ENCODE results near the gene FAM89A. TPM values are rescaled to one million over a fixed set of nuclear protein-coding genes. Genes with fewer than 3 reads are reported as not detected.

FAM89A gene
- total and polyA plus RNA-seq, 2 donors (not counting 1 experiment from before 2014, with no cell fraction given) = 6.8 to 12.0 TPM

DNA sequence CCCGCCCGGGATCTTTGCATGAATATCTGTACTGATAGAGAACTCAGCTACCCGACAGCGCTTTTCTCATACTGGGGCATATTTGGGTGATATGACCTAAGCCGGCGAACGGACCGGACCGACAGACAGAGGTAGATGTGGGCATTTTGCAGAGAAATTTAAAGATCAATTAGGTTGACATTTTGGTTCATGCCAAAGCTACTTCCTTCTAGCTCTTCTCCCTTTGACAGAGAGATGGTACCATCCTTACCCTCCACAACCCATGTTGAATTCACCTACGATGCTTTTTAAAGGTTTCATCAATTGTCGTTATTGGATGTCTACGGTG is 60.7 kb downstream of the FAM89A start:
- Histone ChIP-seq H3K79me2 (ENCODE audit: control insufficient read depth, insufficient read depth, low read length) (peaks cover 14% of the 10 kb centered on the region), H2AFZ (ENCODE audit: low read length) (peak overlapping the region; percentile 88), H3K9me3 (ENCODE audit: control insufficient read depth, insufficient read depth, low read depth, low read length) (no peaks in the 10 kb centered on the region), H3K9ac (ENCODE audit: insufficient read depth, low read length) (peak overlapping the region; percentile 44), H3K4me2 (ENCODE audit: extremely low read depth, insufficient read depth, low read length) (peak overlapping the region; percentile 57), H3K36me3 (ENCODE audit: control insufficient read depth, insufficient read depth, low read length) (peaks cover 2% of the 10 kb centered on the region), H3K4me1 (ENCODE audit: control insufficient read depth, extremely low read depth, insufficient read depth, low read length) (no peaks in the 10 kb centered on the region), H4K20me1 (ENCODE audit: control insufficient read depth, extremely low read depth, insufficient read depth, low read length) (no peaks in the 10 kb centered on the region), H3K27ac (ENCODE audit: insufficient read depth, low read length) (peak overlapping the region; percentile 42), H3K27me3 (ENCODE audit: control insufficient read depth, insufficient read depth, low read length) (no peaks in the 10 kb centered on the region), H3K4me3 (replicated peaks in 1 of 4; ENCODE audit: control extremely low read depth in 1 of 4, insufficient read depth in 1 of 4, low read depth in 3 of 4, low read length in 4 of 4) (peak overlapping the region; percentile 61 to 93 (median 77))
- TF ChIP-seq EZH2 (IDR thresholded peaks at IDR 0.05; ENCODE audit: low read length, missing control alignments) = no peak
- TF ChIP-seq, protein P1, sequence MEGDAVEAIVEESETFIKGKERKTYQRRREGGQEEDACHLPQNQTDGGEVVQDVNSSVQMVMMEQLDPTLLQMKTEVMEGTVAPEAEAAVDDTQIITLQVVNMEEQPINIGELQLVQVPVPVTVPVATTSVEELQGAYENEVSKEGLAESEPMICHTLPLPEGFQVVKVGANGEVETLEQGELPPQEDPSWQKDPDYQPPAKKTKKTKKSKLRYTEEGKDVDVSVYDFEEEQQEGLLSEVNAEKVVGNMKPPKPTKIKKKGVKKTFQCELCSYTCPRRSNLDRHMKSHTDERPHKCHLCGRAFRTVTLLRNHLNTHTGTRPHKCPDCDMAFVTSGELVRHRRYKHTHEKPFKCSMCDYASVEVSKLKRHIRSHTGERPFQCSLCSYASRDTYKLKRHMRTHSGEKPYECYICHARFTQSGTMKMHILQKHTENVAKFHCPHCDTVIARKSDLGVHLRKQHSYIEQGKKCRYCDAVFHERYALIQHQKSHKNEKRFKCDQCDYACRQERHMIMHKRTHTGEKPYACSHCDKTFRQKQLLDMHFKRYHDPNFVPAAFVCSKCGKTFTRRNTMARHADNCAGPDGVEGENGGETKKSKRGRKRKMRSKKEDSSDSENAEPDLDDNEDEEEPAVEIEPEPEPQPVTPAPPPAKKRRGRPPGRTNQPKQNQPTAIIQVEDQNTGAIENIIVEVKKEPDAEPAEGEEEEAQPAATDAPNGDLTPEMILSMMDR (conservative IDR thresholded peaks at IDR 0.05 in 1 of 2, IDR thresholded peaks at IDR 0.05 in 1 of 2; ENCODE audit: low read depth in 1 of 2, low read length in 2 of 2) = no peak
- no peak for DNase-seq (ENCODE audit: low read depth in 2 of 2)

- peak within 1 kb of the TSS; percentile 88 for H2AFZ ChIP-seq (ENCODE audit: low read length)
- peak within 1 kb of the TSS; percentile 51 for H3K9ac ChIP-seq (ENCODE audit: insufficient read depth, low read length)
- H3K36me3 ChIP-seq (ENCODE audit: control insufficient read depth, insufficient read depth, low read length) = peaks cover 2% of the 10 kb centered on the region
- H3K79me2 ChIP-seq (ENCODE audit: control insufficient read depth, insufficient read depth, low read length) = peaks cover 14% of the 10 kb centered on the region
- no peaks in the 10 kb centered on the region for H4K20me1 ChIP-seq (ENCODE audit: control insufficient read depth, extremely low read depth, insufficient read depth, low read length)
- DNase-seq (ENCODE audit: low read depth in 2 of 2) = peak; percentile 98 to 99
- H3K27me3 ChIP-seq (ENCODE audit: control insufficient read depth, insufficient read depth, low read length) = no peaks in the 10 kb centered on the region
- peak within 1 kb of the TSS; percentile 88 for H3K4me2 ChIP-seq (ENCODE audit: extremely low read depth, insufficient read depth, low read length)
- peak within 1 kb of the TSS; percentile 61 to 93 (median 77) for H3K4me3 ChIP-seq (replicated peaks in 1 of 4; ENCODE audit: control extremely low read depth in 1 of 4, insufficient read depth in 1 of 4, low read depth in 3 of 4, low read length in 4 of 4)
- no peaks in the 10 kb centered on the region for H3K9me3 ChIP-seq (ENCODE audit: control insufficient read depth, insufficient read depth, low read depth, low read length)
- peak within 1 kb of the TSS; percentile 42 for H3K27ac ChIP-seq (ENCODE audit: insufficient read depth, low read length)
- TF ChIP-seq, protein P1 (conservative IDR thresholded peaks at IDR 0.05 in 1 of 2, IDR thresholded peaks at IDR 0.05 in 1 of 2; ENCODE audit: low read depth in 1 of 2, low read length in 2 of 2) = no peak
- TF ChIP-seq EZH2 (IDR thresholded peaks at IDR 0.05; ENCODE audit: low read length, missing control alignments) = no peak
- H3K4me1 ChIP-seq (ENCODE audit: control insufficient read depth, extremely low read depth, insufficient read depth, low read length) = no peaks in the 10 kb centered on the region
Observed at GRCh38 chr1:230978491-230979388, 61.3 kb downstream of the FAM89A start, which contains the start of the genes ARV1 and TTC13. Gene ARV1, plus strand, starts transcription at chr1:230979094. Its CDS starts 12 bp downstream, at chr1:230979106. Gene TTC13, minus strand, starts transcription at chr1:230978861. Its CDS starts 31 bp downstream, at chr1:230978830.

GRCh38 chr1:230977761-230978490 is 62.1 kb downstream of the FAM89A start:
- peaks cover 2% of the 10 kb centered on the region for H3K36me3 ChIP-seq (ENCODE audit: control insufficient read depth, insufficient read depth, low read length)
- H3K27ac ChIP-seq (ENCODE audit: insufficient read depth, low read length) = no peak overlapping the region
- no peaks in the 10 kb centered on the region for H3K9me3 ChIP-seq (ENCODE audit: control insufficient read depth, insufficient read depth, low read depth, low read length)
- peak overlapping the region; percentile 57 for H2AFZ ChIP-seq (ENCODE audit: low read length)
- peak overlapping the region; percentile 88 for H3K4me2 ChIP-seq (ENCODE audit: extremely low read depth, insufficient read depth, low read length)
- no peaks in the 10 kb centered on the region for H3K4me1 ChIP-seq (ENCODE audit: control insufficient read depth, extremely low read depth, insufficient read depth, low read length)
- TF ChIP-seq EZH2 (IDR thresholded peaks at IDR 0.05; ENCODE audit: low read length, missing control alignments) = no peak
- TF ChIP-seq, protein P1 (conservative IDR thresholded peaks at IDR 0.05 in 1 of 2, IDR thresholded peaks at IDR 0.05 in 1 of 2; ENCODE audit: low read depth in 1 of 2, low read length in 2 of 2) = no peak
- H3K79me2 ChIP-seq (ENCODE audit: control insufficient read depth, insufficient read depth, low read length) = peaks cover 14% of the 10 kb centered on the region
- peak; percentile 18 to 23 for DNase-seq (ENCODE audit: low read depth in 2 of 2)
- H3K9ac ChIP-seq (ENCODE audit: insufficient read depth, low read length) = peak overlapping the region; percentile 51
- H3K27me3 ChIP-seq (ENCODE audit: control insufficient read depth, insufficient read depth, low read length) = no peaks in the 10 kb centered on the region
- H3K4me3 ChIP-seq (replicated peaks in 1 of 4; ENCODE audit: control extremely low read depth in 1 of 4, insufficient read depth in 1 of 4, low read depth in 3 of 4, low read length in 4 of 4) = peak overlapping the region; percentile 50 to 93 (median 64)
- H4K20me1 ChIP-seq (ENCODE audit: control insufficient read depth, extremely low read depth, insufficient read depth, low read length) = no peaks in the 10 kb centered on the region

Measured in fibroblast of lung (primary cell).